HepG2 (cell line): Measurements from ENCODE around the gene TNFRSF1B. TPM values are rescaled to one million over a fixed set of nuclear protein-coding genes. Genes with fewer than 3 reads are reported as not detected.

Source experiments
- ATAC-seq: fragments of 200-7000 bp; cut with Tn5 transposase; 3 replicates; pipeline ENCODE4 v1.9.1; 2020; ENCODE audit warnings: mild to moderate bottlenecking, moderate library complexity
- BruUV-seq: library from RNA; stranded (reverse); fragments of 400-500 nt; replicated peaks from 2 replicates; lab custom pipeline; 2021; lab: Mats Ljungman, UMichigan
- CTCF ChIA-PET: fragments of 300-600 bp; formaldehyde crosslinking; extraction: SDS; loops from one replicate; lab custom pipeline; 2021; ENCODE audit warnings: low total read pairs, inconsistent platforms, low intra/inter-chr PET ratio; lab: Yijun Ruan, JAX
- POLR2A ChIA-PET: fragments of 350-600 bp; sonication (Branson Sonifier 250); formaldehyde crosslinking; loops from one replicate; lab custom pipeline; 2020; ENCODE audit warnings: antibody characterized with exemption, inconsistent platforms; lab: Yijun Ruan, JAX
- DNase-seq: peaks from one replicate; pipeline ENCODE4 v3.0.0-alpha.2; 2015; ENCODE audit warnings: low spot score
- FAIRE-seq: peaks from 3 replicates; lab custom pipeline; 2011; peaks lifted over from hg19 to GRCh38; lab: Jason Lieb, UNC
- H2AFZ ChIP-seq: one replicate; pipeline ENCODE4 v1.6.1; 2011; ENCODE audit warnings: low read length, inconsistent platforms
- H3K27ac ChIP-seq: fragments of 300-600 bp; 3 replicates; pipeline ENCODE4 v1.8.0; 2011; ENCODE audit warnings: mixed run types, mild to moderate bottlenecking, mixed read lengths, low read length, inconsistent platforms; ENCODE audit not compliant: insufficient read depth; ENCODE audit errors: extremely low read length
- H3K27me3 ChIP-seq, 2 experiments: fragments of 200-600 bp in 1 of 2; 2 replicates in 1 of 2; 3 replicates in 1 of 2; pipeline versions ENCODE4 v1.6.0 to v1.8.0; 2011; ENCODE audit warnings: low read length in 2 of 2, mild to moderate bottlenecking in 2 of 2, moderate library complexity in 2 of 2, inconsistent platforms in 1 of 2; ENCODE audit not compliant: insufficient read depth in 2 of 2, control insufficient read depth in 1 of 2
- H3K36me3 ChIP-seq, 2 experiments: fragments of 200-600 bp in 1 of 2; replicated peaks in 1 of 2; 2 replicates in 1 of 2; 3 replicates in 1 of 2; pipeline versions ENCODE4 v1.5.1 to v1.8.0; 2011; ENCODE audit warnings: low read length in 2 of 2, inconsistent platforms in 1 of 2; ENCODE audit not compliant: insufficient read depth in 2 of 2, control insufficient read depth in 1 of 2
- H3K4me1 ChIP-seq: 2 replicates; pipeline ENCODE4 v1.5.1; 2012; ENCODE audit warnings: low read length, inconsistent platforms; ENCODE audit not compliant: insufficient read depth
- H3K4me2 ChIP-seq: 2 replicates; pipeline ENCODE4 v1.6.0; 2011; ENCODE audit warnings: low read depth, low read length, inconsistent platforms
- H3K4me3 ChIP-seq, 3 experiments: fragments of 200-600 bp in 1 of 3; sonication (generic), shearing (Covaris generic) in 1 of 3; replicated peaks in 1 of 3; 2 replicates each; pipeline ENCODE4 v1.5.1; 2011 to 2016; ENCODE audit warnings: low read length in 3 of 3, inconsistent platforms in 2 of 3, low read depth in 2 of 3, mild to moderate bottlenecking in 2 of 3, control low read depth in 1 of 3, mixed read lengths in 1 of 3; ENCODE audit not compliant: insufficient read depth in 1 of 3
- H3K79me2 ChIP-seq: one replicate; pipeline ENCODE4 v1.6.1; 2011; ENCODE audit warnings: low read length, inconsistent platforms; ENCODE audit not compliant: insufficient read depth
- H3K9ac ChIP-seq: 2 replicates; pipeline ENCODE4 v1.6.0; 2011; ENCODE audit warnings: mild to moderate bottlenecking, low read depth, low read length, inconsistent platforms; ENCODE audit not compliant: insufficient read depth
- H3K9me3 ChIP-seq: 2 replicates; pipeline ENCODE4 v1.5.1; 2012; ENCODE audit warnings: mild to moderate bottlenecking, low read length
- H4K20me1 ChIP-seq: 2 replicates; pipeline ENCODE4 v1.6.0; 2011; ENCODE audit warnings: inconsistent platforms, mild to moderate bottlenecking, low read length, moderate library complexity; ENCODE audit not compliant: insufficient read depth
- BCL6 ChIP-seq: IDR thresholded peaks from 2 replicates; pipeline ENCODE4 v1.6.1; 2016; ENCODE audit warnings: missing genetic modification reagents, missing compliant biosample characterization
- WGBS: methylation state at CpG from one replicate; pipeline ENCODE4 v1.1.6; 2017; ENCODE audit warnings: low lambda C conversion rate; 5-methylcytosine and 5-hydroxymethylcytosine counted together
- in situ Hi-C: cut with HindIII; loops from 2 replicates; pipeline ENCODE4 v1.10.0; 2017; ENCODE audit warnings: low pct_unique_long_range_greater_than_20kb; ENCODE audit not compliant: extremely low pct_ligation_motif_present
- intact Hi-C: fragments of 100-400 bp; cut with micrococcal nuclease; formaldehyde crosslinking; loops from one replicate; pipeline ENCODE4 v1.10.0; 2022; ENCODE audit not compliant: unreplicated experiment
- polyA plus RNA-seq, 8 experiments: library from polyadenylated mRNA; depleted of rRNA in 3 of 8; stranded (reverse) in 7 of 8; unstranded in 1 of 8; fragments of >200 nt; fragmentation: Illumina TruSeq in 4 of 8; extraction: Trizol in 4 of 8; gene quantifications; 2 replicates each; pipeline versions ENCODE4 v1.2.1 to v1.2.3, GENCODE V29; 2011 to 2016; ENCODE audit warnings: low read depth in 4 of 8, missing spikeins in 1 of 8, mixed read lengths in 1 of 8; ENCODE audit not compliant: insufficient read depth in 1 of 8
- total RNA-seq, 5 experiments: library from RNA; depleted of rRNA; stranded (reverse); fragments of >200 nt; fragmentation: Illumina TruSeq; extraction: Trizol; gene quantifications; 2 replicates each; pipeline ENCODE4 v1.2.3, GENCODE V29; 2016; ENCODE audit warnings: low read depth in 1 of 5
- TF ChIP-seq, protein P1 (sequence below): sonication (generic); formaldehyde crosslinking; IDR thresholded peaks from 2 replicates; pipeline ENCODE4 v1.4.0; 2020; ENCODE audit warnings: missing genetic modification reagents
- TF ChIP-seq, protein P2 (sequence below): sonication (generic); formaldehyde crosslinking; IDR thresholded peaks from 2 replicates; pipeline ENCODE4 v1.4.0; 2020; ENCODE audit warnings: missing genetic modification reagents

TNFRSF1B gene
- total and polyA plus RNA-seq, 2 of the 13 experiments (the other 11 are each of a cell fraction or from before 2014, with no cell fraction given): 0.04 to 0.11 TPM

DNA sequence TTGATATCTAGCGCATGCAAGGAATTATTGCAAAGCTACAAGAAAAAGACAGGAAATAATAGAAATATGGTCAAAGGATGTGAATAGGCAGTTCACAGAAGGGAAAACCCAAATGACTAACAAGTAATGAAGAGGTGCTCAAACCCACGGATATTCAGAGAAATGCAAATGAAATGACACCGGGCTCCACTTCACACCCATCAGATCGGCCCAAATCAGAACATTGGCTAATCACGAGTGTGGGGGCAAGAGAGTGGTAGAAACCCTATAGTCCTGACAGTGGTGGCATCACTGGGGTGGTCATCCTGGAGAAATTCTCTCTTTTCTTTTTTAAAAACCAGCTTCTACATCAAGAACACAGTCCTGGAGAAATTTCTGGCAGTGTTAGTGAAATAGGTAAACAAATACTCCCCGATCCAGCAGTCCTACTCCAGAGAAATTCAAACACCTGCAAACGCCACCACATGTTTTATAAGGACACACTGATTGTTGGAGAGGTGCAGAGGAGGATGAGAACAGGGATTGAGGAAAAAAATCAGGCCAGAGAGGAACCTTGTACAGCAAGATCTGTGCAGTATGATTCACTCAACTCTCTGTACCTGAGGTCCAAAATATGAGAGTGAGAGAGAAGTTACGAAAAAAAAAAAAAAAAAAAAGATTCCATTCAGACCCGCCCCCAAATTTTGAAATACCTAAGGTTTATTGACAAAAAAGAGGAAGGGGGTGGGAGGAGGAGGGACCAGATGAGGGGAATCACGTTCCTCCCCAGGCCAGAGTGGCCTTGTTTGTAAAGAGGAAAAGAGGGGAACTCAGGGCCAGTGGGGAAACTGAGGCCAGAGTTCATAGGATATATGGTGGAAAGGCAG lies 9.2 kb upstream of the TNFRSF1B start (continued):
- TF ChIP-seq, protein P1, sequence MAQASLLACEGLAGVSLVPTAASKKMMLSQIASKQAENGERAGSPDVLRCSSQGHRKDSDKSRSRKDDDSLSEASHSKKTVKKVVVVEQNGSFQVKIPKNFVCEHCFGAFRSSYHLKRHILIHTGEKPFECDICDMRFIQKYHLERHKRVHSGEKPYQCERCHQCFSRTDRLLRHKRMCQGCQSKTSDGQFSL: no peak

DNA sequence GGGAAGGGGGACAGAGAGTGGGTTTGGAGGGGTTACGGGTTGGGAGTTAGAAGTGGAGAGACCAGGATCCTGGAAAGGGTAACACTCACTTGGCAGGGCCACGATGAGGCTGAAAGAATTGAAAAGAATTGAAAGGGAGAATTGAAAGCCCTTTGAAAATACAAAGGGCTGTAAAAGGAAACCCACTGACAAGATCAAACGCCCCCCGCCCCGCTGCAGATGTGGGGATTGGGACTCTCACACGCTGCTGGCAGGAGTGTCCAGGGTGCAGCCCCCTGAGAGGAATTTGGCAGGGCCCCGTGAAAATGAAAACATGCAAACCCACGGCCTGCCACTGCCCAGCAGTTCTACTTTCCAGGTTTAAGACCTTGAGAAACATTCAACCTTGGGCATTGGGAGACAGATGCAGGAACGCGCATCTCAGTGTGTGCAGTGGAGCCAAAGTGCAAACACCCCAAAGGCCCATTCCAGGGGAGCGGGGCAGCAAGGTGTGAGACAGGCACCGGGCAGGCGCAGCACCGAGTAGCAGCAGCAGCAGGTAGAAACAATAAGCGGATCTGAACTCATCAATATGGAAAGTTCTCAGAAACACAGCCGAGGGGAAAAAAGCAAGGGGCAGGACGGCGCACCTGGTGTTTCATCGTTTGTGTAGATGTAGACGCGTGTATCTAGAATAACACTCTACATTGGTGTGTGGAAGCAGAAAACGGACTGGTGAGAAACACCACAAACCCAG lies 8.3 kb upstream of the TNFRSF1B start:
- Histone ChIP-seq H3K9me3 (no peaks in the 10 kb centered on the region), H2AFZ (no peak overlapping the region), H3K79me2 (no peaks in the 10 kb centered on the region), H3K36me3 (no peaks in the 10 kb centered on the region), H4K20me1 (no peaks in the 10 kb centered on the region), H3K27me3 (peaks cover 0 to 2% of the 10 kb centered on the region in 2 experiments; a peak in 1 of 5 replicates), H3K4me1 (peaks cover 25% of the 10 kb centered on the region), H3K4me2 (0 out of 2 replicates have a peak overlapping the region, but pooled peaks have one; percentile 2), H3K27ac (no peak overlapping the region), H3K4me3 (no peak overlapping the region), H3K9ac (no peak overlapping the region)
- no peak for DNase-seq
- whole genome bisulfite sequencing: 29% methylated on average over 22 of the region's 22 CpGs
- in situ Hi-C loops: no loop called here
- no TSS peak for BruUV-seq
- ChIA-PET CTCF (no interaction called here), POLR2A (no interaction called here)
- peak; percentile 29; the same call in 2 of the 3 replicates for ATAC-seq
- intact Hi-C loops: no loop called here
- no peak for FAIRE-seq
- 0 out of 2 replicates have a peak, but pooled peaks have one; percentile 14 for TF ChIP-seq BCL6 (CRISPR knock-in tag)
- TF ChIP-seq, protein P2, sequence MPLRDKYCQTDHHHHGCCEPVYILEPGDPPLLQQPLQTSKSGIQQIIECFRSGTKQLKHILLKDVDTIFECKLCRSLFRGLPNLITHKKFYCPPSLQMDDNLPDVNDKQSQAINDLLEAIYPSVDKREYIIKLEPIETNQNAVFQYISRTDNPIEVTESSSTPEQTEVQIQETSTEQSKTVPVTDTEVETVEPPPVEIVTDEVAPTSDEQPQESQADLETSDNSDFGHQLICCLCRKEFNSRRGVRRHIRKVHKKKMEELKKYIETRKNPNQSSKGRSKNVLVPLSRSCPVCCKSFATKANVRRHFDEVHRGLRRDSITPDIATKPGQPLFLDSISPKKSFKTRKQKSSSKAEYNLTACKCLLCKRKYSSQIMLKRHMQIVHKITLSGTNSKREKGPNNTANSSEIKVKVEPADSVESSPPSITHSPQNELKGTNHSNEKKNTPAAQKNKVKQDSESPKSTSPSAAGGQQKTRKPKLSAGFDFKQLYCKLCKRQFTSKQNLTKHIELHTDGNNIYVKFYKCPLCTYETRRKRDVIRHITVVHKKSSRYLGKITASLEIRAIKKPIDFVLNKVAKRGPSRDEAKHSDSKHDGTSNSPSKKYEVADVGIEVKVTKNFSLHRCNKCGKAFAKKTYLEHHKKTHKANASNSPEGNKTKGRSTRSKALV (CRISPR knock-in tag): no peak
